GM10266 (cell line): ENCODE data around the gene GRIP1.
A peak's percentile ranks its signal among the peaks of the same experiment; 100 is the strongest.

Experiments
- DNase-seq: peaks from one replicate; pipeline ENCODE4 v3.0.0; 2012; ENCODE audit errors: extremely low spot score
- CTCF ChIP-seq: IDR thresholded peaks from 2 replicates; pipeline ENCODE4 v1.5.1; 2012; ENCODE audit warnings: mild to moderate bottlenecking, low read depth; ENCODE audit not compliant: control insufficient read depth, insufficient read depth; ENCODE audit errors: missing control alignments

GRIP1 gene

GRCh38 chr12:66692986-66693385, 14.1 kb upstream of the GRIP1 start:
- no peak for TF ChIP-seq CTCF

GRCh38 chr12:66692170-66692569, 13.3 kb upstream of the GRIP1 start:
- no peak for TF ChIP-seq CTCF
- DNase-seq: no peak

More at GRCh38 chr12:66692986-66693385, 14.1 kb upstream of the GRIP1 start:
- no peak for DNase-seq

- peak; percentile 82 for TF ChIP-seq CTCF
- DNase-seq: peak; percentile 48
Measured at GRCh38 chr12:66688846-66689439, 10.1 kb upstream of the GRIP1 start.

- TF ChIP-seq CTCF: no peak
- no peak for DNase-seq
Measured at GRCh38 chr12:66684222-66684621, 5.3 kb upstream of the GRIP1 start.

GRCh38 chr12:66683822-66684221, 4.9 kb upstream of the GRIP1 start:
- no peak for DNase-seq
- TF ChIP-seq CTCF: no peak

- DNase-seq: no peak
Measured at GRCh38 chr12:66683073-66683472, 4.2 kb upstream of the GRIP1 start.

GRCh38 chr12:66679461-66680084, 697 bp upstream of the GRIP1 start:
- DNase-seq: no peak
- no peak for TF ChIP-seq CTCF

More at GRCh38 chr12:66683073-66683472, 4.2 kb upstream of the GRIP1 start:
- TF ChIP-seq CTCF: no peak
